K562 (cell line): ENCODE data around the gene SLC43A1. TPM values are rescaled to one million over a fixed set of nuclear protein-coding genes. Genes with fewer than 3 reads are reported as not detected.

Experiments used
- BMI1 ChIP-seq: fragments of 150-350 bp; IDR thresholded peaks from 2 replicates; pipeline ENCODE4 v1.6.1; 2014; ENCODE audit warnings: low read length
- CBX1 ChIP-seq: sonication (generic); IDR thresholded peaks from 2 replicates; pipeline ENCODE4 v1.6.1; 2016; ENCODE audit warnings: antibody characterized with exemption, low read depth, mild to moderate bottlenecking
- CEBPB ChIP-seq: fragments of 450-650 bp; IDR thresholded peaks from 2 replicates; pipeline ENCODE4 v1.6.1; 2016; ENCODE audit warnings: missing genetic modification characterization, missing compliant biosample characterization
- CXXC5 ChIP-seq: fragments of 250-450 bp; sonication (Bioruptor Pico); IDR thresholded peaks from 2 replicates; pipeline ENCODE4 v1.8.0; 2022; ENCODE audit warnings: inconsistent platforms, mild to moderate bottlenecking, moderate library complexity
- ELF1 ChIP-seq: fragments of 200-800 bp; sonication (Bioruptor generic); IDR thresholded peaks from 2 replicates; pipeline ENCODE4 v1.6.1; 2016; ENCODE audit warnings: missing genetic modification characterization, missing compliant biosample characterization
- FOXK2 ChIP-seq, 2 experiments: fragments of 450-650 bp; IDR thresholded peaks in 1 of 2; conservative IDR thresholded peaks in 1 of 2; 2 replicates each; pipeline ENCODE4 v1.6.1; 2016; ENCODE audit warnings: low read depth in 2 of 2, mild to moderate bottlenecking in 1 of 2
- FOXM1 ChIP-seq, 2 experiments: fragments of 450-650 bp in 1 of 2; sonication (generic) in 1 of 2; formaldehyde crosslinking in 1 of 2; IDR thresholded peaks; 2 replicates each; pipeline versions ENCODE4 v1.6.1 to v1.9.0; 2017 to 2022; ENCODE audit warnings: low read depth in 2 of 2, mild to moderate bottlenecking in 2 of 2, missing genetic modification reagents in 1 of 2, moderate library complexity in 1 of 2
- HDAC6 ChIP-seq: IDR thresholded peaks from 2 replicates; pipeline ENCODE4 v1.6.1; 2012; ENCODE audit warnings: low read depth, mild to moderate bottlenecking, control low read depth, inconsistent platforms, low read length, moderate library complexity
- IRF2 ChIP-seq: sonication (generic); formaldehyde crosslinking; IDR thresholded peaks from 2 replicates; pipeline ENCODE4 v1.8.1; 2022; ENCODE audit warnings: mild to moderate bottlenecking, missing genetic modification reagents
- MAZ ChIP-seq, 2 experiments: fragments of 450-650 bp in 1 of 2; sonication (generic) in 1 of 2; formaldehyde crosslinking; IDR thresholded peaks in 1 of 2; conservative IDR thresholded peaks in 1 of 2; 2 replicates each; pipeline versions ENCODE4 v1.4.0 to v1.5.0; 2020; ENCODE audit warnings: mild to moderate bottlenecking in 1 of 2, missing genetic modification reagents in 1 of 2
- NCOR1 ChIP-seq: fragments of 450-650 bp; IDR thresholded peaks from 2 replicates; pipeline ENCODE4 v1.6.1; 2016; ENCODE audit warnings: mild to moderate bottlenecking, moderate library complexity
- NFIX ChIP-seq: fragments of 250-450 bp; sonication (Bioruptor Pico); IDR thresholded peaks from 2 replicates; pipeline ENCODE4 v1.4.0; 2020; ENCODE audit warnings: low read depth, mild to moderate bottlenecking, moderate library complexity
- RBM14 ChIP-seq: fragments of 200-400 bp; formaldehyde crosslinking; IDR thresholded peaks from 2 replicates; pipeline ENCODE4 v1.6.1; 2018; ENCODE audit warnings: low read depth, mild to moderate bottlenecking, low read length, moderate library complexity, borderline replicate concordance; ENCODE audit not compliant: insufficient read depth
- RBM25 ChIP-seq: fragments of 200-400 bp; formaldehyde crosslinking; IDR thresholded peaks from 2 replicates; pipeline ENCODE4 v1.6.1; 2018; ENCODE audit warnings: low read length, low read depth, moderate library complexity; ENCODE audit not compliant: severe bottlenecking
- SIN3A ChIP-seq, 2 experiments: fragments of 150-350 bp in 1 of 2; IDR thresholded peaks; 2 replicates each; pipeline ENCODE4 v1.6.1; 2011 to 2016; ENCODE audit warnings: borderline replicate concordance in 2 of 2, low read depth in 2 of 2, low read length in 2 of 2, mild to moderate bottlenecking in 2 of 2, moderate library complexity in 2 of 2; ENCODE audit not compliant: control insufficient read depth in 1 of 2
- SMARCA5 ChIP-seq: fragments of 450-650 bp; IDR thresholded peaks from 2 replicates; pipeline ENCODE4 v1.6.1; 2016
- ZBTB8A ChIP-seq: fragments of 450-650 bp; IDR thresholded peaks from 2 replicates; pipeline ENCODE4 v1.6.1; 2018; ENCODE audit warnings: mild to moderate bottlenecking, moderate library complexity; ENCODE audit not compliant: partially characterized antibody
- ZFX ChIP-seq: sonication (generic); formaldehyde crosslinking; IDR thresholded peaks from 2 replicates; pipeline ENCODE4 v1.8.0; 2022; ENCODE audit warnings: mild to moderate bottlenecking, missing genetic modification reagents, moderate library complexity
- ZNF121 ChIP-seq: sonication (generic); formaldehyde crosslinking; conservative IDR thresholded peaks from 2 replicates; pipeline ENCODE4 v1.8.0; 2022; ENCODE audit warnings: missing genetic modification reagents
- ZSCAN29 ChIP-seq: fragments of 450-650 bp; IDR thresholded peaks from 2 replicates; pipeline ENCODE4 v1.6.1; 2017
- polyA plus RNA-seq, 8 experiments: library from polyadenylated mRNA; depleted of rRNA in 4 of 8; stranded (reverse) in 5 of 8; unstranded in 3 of 8; fragments of >200 nt; fragmentation: Nextera tagmentation in 2 of 8; fragmentation: Illumina TruSeq in 1 of 8; extraction: Ambion mirVana in 2 of 8; extraction: Trizol in 1 of 8; gene quantifications; 2 replicates each; pipeline versions ENCODE4 v1.2.1 to v1.2.3, GENCODE V29; 2011 to 2014; ENCODE audit warnings: inconsistent platforms in 1 of 8, missing spikeins in 1 of 8
- total RNA-seq, 7 experiments: library from RNA; depleted of rRNA in 6 of 7; stranded (reverse); fragments of >200 nt in 6 of 7; fragmentation: Illumina TruSeq in 2 of 7; extraction: Trizol in 2 of 7; gene quantifications; 2 replicates each; pipeline versions ENCODE4 v1.2.1 to v1.2.3, GENCODE V29; 2011 to 2021; ENCODE audit warnings: low replicate concordance in 1 of 7
- TF ChIP-seq, protein P1 (sequence below): fragments of 450-650 bp; IDR thresholded peaks from 2 replicates; pipeline ENCODE4 v1.7.0; 2016; ENCODE audit warnings: borderline replicate concordance
- TF ChIP-seq, protein P2 (sequence below): IDR thresholded peaks from 2 replicates; pipeline ENCODE4 v1.6.1; 2012; ENCODE audit warnings: low read depth, low read length, improper control_type of control experiment, borderline replicate concordance

SLC43A1 gene
- total and polyA plus RNA-seq, 9 of the 15 experiments (the other 6 are each of a cell fraction or from before 2014, with no cell fraction given) = 2.6 to 41.8 (median 24.6) TPM

DNA sequence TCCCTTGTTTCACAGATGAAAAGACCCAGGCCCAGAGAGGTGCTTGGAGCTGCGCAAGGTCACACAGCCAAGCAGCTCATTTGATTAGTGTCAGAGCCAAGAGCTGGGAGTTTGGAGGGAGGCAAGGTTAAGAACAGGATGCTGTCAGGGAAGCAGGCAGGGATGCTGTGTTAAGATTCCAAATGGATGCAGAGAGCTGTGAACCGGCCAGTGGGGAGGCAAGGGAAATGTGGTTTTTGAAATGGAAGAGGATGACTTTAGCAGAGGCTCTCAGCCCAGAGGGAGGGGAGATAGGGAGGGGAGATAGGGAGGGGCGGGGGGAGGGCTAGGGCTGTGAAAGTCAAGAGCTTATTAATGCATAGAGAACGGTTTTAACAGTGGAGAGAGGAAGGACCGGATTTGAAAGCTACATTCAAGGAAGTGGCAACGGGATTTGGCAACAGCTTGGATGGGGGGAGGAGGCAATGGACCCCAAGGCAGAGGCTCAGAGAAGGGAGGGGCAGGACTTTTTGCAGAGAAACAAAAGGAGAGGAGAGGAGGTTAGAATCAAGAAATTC is 42.1 kb downstream of the SLC43A1 start (continued):
- TF ChIP-seq ZBTB8A (no peak), ZNF121 (CRISPR knock-in tag) (no peak), RBM14 (no peak), CBX1 (peak; percentile 56; the same call in 1 of the 2 replicates), CXXC5 (CRISPR knock-in tag) (no peak), SMARCA5 (peak; percentile 77), ELF1 (tag) (0 out of 2 replicates have a peak, but pooled peaks have one; percentile 8), MAZ (CRISPR knock-in tag; conservative IDR thresholded peaks at IDR 0.05 in 1 of 2, IDR thresholded peaks at IDR 0.05 in 1 of 2) (no peak), FOXK2 (conservative IDR thresholded peaks at IDR 0.05 in 1 of 2, IDR thresholded peaks at IDR 0.05 in 1 of 2; ENCODE audit: low read depth in 2 of 2) (no peak), NCOR1 (no peak), FOXM1 (IDR thresholded peaks at IDR 0.05; ENCODE audit: low read depth) (no peak), FOXM1 (CRISPR knock-in tag; IDR thresholded peaks at IDR 0.05; ENCODE audit: low read depth) (no peak), ZSCAN29 (no peak), RBM25 (peak; percentile 85), HDAC6 (no peak), BMI1 (no peak), CEBPB (tag) (no peak), IRF2 (CRISPR knock-in tag) (no peak), ZFX (CRISPR knock-in tag) (no peak), NFIX (CRISPR knock-in tag) (no peak), SIN3A (IDR thresholded peaks at IDR 0.05; ENCODE audit: borderline replicate concordance in 2 of 2, control insufficient read depth in 1 of 2, low read depth in 2 of 2, low read length in 2 of 2) (no peak)
- TF ChIP-seq, protein P1, sequence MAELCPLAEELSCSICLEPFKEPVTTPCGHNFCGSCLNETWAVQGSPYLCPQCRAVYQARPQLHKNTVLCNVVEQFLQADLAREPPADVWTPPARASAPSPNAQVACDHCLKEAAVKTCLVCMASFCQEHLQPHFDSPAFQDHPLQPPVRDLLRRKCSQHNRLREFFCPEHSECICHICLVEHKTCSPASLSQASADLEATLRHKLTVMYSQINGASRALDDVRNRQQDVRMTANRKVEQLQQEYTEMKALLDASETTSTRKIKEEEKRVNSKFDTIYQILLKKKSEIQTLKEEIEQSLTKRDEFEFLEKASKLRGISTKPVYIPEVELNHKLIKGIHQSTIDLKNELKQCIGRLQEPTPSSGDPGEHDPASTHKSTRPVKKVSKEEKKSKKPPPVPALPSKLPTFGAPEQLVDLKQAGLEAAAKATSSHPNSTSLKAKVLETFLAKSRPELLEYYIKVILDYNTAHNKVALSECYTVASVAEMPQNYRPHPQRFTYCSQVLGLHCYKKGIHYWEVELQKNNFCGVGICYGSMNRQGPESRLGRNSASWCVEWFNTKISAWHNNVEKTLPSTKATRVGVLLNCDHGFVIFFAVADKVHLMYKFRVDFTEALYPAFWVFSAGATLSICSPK = no peak
- TF ChIP-seq, protein P2, sequence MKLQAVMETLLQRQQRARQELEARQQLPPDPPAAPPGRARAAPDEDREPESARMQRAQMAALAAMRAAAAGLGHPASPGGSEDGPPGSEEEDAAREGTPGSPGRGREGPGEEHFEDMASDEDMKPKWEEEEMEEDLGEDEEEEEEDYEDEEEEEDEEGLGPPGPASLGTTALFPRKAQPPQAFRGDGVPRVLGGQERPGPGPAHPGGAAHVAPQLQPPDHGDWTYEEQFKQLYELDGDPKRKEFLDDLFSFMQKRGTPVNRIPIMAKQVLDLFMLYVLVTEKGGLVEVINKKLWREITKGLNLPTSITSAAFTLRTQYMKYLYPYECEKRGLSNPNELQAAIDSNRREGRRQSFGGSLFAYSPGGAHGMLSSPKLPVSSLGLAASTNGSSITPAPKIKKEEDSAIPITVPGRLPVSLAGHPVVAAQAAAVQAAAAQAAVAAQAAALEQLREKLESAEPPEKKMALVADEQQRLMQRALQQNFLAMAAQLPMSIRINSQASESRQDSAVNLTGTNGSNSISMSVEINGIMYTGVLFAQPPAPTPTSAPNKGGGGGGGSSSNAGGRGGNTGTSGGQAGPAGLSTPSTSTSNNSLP = no peak
- TF ChIP-seq, all 486 proteins: peak for 11
